NT2/D1 (cell line): ENCODE measurements around the gene AKAP13.

Source experiments
- SUZ12 ChIP-seq: IDR thresholded peaks from 2 replicates; pipeline ENCODE4 v1.6.1; 2011; ENCODE audit not compliant: insufficient read length, insufficient read depth; ENCODE audit errors: extremely low read depth
- YY1 ChIP-seq: IDR thresholded peaks from 2 replicates; pipeline ENCODE4 v1.6.1; 2011; ENCODE audit not compliant: insufficient read length, insufficient read depth
- ZNF274 ChIP-seq: IDR thresholded peaks from 2 replicates; pipeline ENCODE4 v1.6.1; 2011; ENCODE audit warnings: mild to moderate bottlenecking, low read depth, low read length

DNA sequence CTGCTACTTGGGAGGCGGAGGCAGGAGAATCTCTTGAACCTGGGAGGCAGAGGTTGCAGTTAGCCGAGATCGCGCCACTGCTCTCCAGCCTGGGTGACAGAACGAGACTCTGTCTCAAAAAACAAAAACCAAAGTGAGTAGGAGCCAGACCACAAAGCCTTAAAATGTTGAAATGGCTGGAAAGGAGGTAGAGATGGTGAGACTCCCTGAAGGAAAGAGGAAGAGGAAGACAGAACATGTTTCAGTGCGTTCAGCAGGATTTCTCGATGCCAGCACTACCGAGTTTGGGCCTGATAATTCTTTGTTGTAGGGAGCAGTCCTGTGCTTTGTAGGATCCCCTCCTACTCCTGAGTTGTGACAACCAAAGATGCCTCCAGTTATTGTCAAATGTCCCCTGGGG is 189.9 kb downstream of the AKAP13 start:
- TF ChIP-seq ZNF274: no peak
- no peak for TF ChIP-seq YY1
- no peak for TF ChIP-seq SUZ12
